ENCODE results near the gene ADTRP. TPM values are rescaled to one million over a fixed set of nuclear protein-coding genes. Genes with fewer than 3 reads are reported as not detected.

The ADTRP gene
- total RNA-seq, 4 donors from 2014 or later = 9.1 to 40.4 (median 21.8) TPM

DNA sequence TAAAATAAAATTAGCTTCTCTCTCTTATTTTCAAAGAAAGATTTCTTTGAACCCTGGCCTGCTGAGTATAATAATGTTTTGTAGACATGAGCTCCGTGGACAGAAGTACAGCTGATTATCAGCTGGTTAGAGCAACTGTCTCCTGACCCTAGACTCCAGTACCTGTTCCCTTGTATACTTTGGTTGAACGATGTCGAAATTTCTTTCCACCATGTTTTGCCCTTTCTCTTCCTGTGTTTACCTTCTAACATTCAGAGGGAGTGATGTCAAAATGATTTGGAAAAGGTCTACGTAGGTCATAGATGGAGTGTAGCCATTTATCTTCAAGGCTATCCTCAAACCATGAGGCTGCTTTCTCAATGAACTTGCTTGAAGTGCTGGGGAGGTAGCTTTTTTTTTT, 16.8 kb upstream of the ADTRP start:
- TF ChIP-seq POLR2A (IDR thresholded peaks at IDR 0.05) = no peak
- TF ChIP-seq, protein P1, sequence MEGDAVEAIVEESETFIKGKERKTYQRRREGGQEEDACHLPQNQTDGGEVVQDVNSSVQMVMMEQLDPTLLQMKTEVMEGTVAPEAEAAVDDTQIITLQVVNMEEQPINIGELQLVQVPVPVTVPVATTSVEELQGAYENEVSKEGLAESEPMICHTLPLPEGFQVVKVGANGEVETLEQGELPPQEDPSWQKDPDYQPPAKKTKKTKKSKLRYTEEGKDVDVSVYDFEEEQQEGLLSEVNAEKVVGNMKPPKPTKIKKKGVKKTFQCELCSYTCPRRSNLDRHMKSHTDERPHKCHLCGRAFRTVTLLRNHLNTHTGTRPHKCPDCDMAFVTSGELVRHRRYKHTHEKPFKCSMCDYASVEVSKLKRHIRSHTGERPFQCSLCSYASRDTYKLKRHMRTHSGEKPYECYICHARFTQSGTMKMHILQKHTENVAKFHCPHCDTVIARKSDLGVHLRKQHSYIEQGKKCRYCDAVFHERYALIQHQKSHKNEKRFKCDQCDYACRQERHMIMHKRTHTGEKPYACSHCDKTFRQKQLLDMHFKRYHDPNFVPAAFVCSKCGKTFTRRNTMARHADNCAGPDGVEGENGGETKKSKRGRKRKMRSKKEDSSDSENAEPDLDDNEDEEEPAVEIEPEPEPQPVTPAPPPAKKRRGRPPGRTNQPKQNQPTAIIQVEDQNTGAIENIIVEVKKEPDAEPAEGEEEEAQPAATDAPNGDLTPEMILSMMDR (IDR thresholded peaks at IDR 0.05) = no peak
- intact Hi-C loops (cut with DNase I; ENCODE audit: low total_unique reads) = no loop called here
- DNase-seq (ENCODE audit: low spot score in 2 of 2) = no peak
- 77 to 81% methylated on average over 4 of the region's 4 CpGs for WGBS, 2 donors
- no peak overlapping the region for H3K4me3 ChIP-seq (ENCODE audit: low read depth, poor library complexity, severe bottlenecking)

DNA sequence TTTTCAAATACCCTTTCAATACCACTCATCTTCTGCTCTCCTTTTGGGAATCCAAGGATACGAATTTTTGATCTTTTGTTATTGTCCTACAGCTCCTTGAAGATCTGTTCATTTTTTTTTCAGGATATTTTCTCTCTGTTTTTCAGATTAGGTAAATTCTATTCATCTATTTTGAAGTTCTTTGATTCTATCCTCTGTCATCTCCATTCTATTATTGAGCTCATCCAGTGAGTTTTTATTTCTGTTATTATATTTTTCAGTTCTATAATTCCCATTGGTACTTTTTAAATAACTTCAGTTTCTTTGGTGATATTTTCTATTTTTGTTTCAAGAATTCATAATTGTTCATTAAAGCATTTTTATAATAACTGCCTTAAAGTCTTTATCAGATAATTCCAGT, 14.7 kb upstream of the ADTRP start:
- whole genome bisulfite sequencing, 2 donors = 78 to 94% methylated on average over 1 of the region's 1 CpG
- H3K4me3 ChIP-seq (ENCODE audit: low read depth, poor library complexity, severe bottlenecking) = no peak overlapping the region
- no peak for DNase-seq (ENCODE audit: low spot score in 2 of 2)
- TF ChIP-seq, protein P1 (IDR thresholded peaks at IDR 0.05) = no peak
- TF ChIP-seq POLR2A (IDR thresholded peaks at IDR 0.05) = no peak
- intact Hi-C loops (cut with DNase I; ENCODE audit: low total_unique reads) = no loop called here

DNA sequence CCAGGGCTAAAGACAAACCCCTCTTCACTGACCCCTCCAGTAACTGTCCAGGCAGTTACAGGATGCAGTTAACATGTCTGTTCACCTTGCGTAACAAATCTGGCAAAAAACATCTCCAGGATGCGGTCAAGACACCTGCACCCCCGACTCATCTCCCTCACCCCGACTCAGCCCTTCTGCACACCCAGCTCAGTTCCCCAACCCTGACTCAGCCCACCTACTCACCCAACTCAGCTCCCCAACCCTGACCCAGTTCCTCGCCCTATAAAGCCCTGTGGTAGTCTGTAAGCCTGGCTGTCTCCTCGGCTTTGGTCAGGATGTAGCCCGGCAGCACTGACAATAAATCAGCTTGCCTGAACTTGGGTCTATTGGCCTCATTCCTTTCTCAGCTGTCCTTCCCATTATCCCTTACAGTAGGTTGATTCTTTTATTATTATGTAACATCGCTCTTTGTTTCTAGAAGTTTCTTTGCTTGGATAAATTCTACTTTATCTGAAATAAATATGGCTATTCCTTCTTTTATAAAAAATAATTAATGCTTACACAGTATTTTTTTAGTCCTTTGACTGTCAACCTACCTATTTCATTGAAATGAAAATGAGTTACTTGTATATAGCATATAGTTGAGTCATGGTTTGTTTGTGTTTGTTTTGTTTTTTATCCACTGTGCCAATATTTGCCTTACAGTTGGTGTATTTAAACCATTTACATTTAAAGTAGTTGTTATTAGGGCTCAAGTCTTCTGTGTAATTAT, 12.9 kb upstream of the ADTRP start:
- DNase-seq (ENCODE audit: low spot score in 2 of 2) = no peak
- TF ChIP-seq, protein P1 (IDR thresholded peaks at IDR 0.05) = no peak
- TF ChIP-seq POLR2A (IDR thresholded peaks at IDR 0.05) = no peak
- no peak overlapping the region for H3K4me3 ChIP-seq (ENCODE audit: low read depth, poor library complexity, severe bottlenecking)
- intact Hi-C loops (cut with DNase I; ENCODE audit: low total_unique reads) = no loop called here
- WGBS, 2 donors = 84 to 86% methylated on average over 8 of the region's 8 CpGs

DNA sequence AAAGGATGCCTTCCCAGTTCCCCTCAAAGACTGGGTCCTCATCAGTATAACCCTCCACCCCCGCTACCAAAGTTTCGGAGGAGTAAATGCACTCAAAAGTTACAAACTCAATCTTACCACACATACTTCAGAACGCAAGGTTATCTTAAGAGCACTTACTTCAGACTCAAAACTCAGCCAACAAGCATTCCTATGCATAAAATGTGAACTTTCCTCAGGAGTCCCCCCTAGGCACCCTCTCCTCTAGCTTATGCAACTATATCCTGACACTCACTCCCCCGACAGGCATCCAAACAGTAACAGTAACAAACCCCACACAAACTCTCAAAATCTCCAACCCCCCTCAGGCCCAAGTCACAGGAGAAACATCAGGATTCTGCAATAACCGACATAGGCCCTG, 11.1 kb upstream of the ADTRP start:
- intact Hi-C loops (cut with DNase I; ENCODE audit: low total_unique reads) = no loop called here
- TF ChIP-seq POLR2A (IDR thresholded peaks at IDR 0.05) = no peak
- TF ChIP-seq, protein P1 (IDR thresholded peaks at IDR 0.05) = no peak
- H3K4me3 ChIP-seq (ENCODE audit: low read depth, poor library complexity, severe bottlenecking) = no peak overlapping the region

DNA sequence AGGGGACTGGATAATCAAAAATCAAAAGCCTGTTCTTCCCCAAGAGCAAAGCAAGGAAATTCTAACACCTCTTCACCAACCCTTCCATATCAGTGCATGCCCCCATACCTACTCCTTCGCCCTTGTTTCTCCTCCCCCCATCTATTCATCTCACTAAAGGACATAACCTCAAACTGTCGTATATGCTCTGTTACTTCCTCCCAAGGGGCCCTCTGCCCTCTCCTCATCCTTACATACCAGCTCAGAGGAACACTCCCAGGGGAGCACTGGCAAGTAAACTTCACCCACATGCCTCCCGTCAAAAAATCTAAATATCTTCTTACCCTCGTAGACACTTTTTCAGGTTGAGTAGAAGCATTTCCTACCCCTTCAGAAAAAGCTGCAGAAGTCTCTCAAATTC, 9.4 kb upstream of the ADTRP start:
- DNase-seq (ENCODE audit: low spot score in 2 of 2) = no peak
- 89 to 93% methylated on average over 4 of the region's 4 CpGs for WGBS, 2 donors
- H3K4me3 ChIP-seq (ENCODE audit: low read depth, poor library complexity, severe bottlenecking) = no peak overlapping the region
- intact Hi-C loops (cut with DNase I; ENCODE audit: low total_unique reads) = no loop called here
- TF ChIP-seq POLR2A (IDR thresholded peaks at IDR 0.05) = no peak
- TF ChIP-seq, protein P1 (IDR thresholded peaks at IDR 0.05) = no peak

More for the DNA sequence above, 11.1 kb upstream of the ADTRP start:
- 93 to 99% methylated on average over 5 of the region's 5 CpGs for WGBS, 2 donors
- DNase-seq (ENCODE audit: low spot score in 2 of 2) = no peak

All from lower leg skin (tissue), 4 donors.